ENCODE results near the gene KRTAP20-4. TPM values are rescaled to one million over a fixed set of nuclear protein-coding genes. Genes with fewer than 3 reads are reported as not detected.

The KRTAP20-4 gene
- total RNA-seq, 2 experiments from 2014 or later: not detected

- TF ChIP-seq CTCF (conservative IDR thresholded peaks at IDR 0.05; ENCODE audit: low read length): no peak
- TF ChIP-seq EZH2phosphoT487 (IDR thresholded peaks at IDR 0.05; ENCODE audit: borderline replicate concordance, low read depth, low read length): no peak
- Histone ChIP-seq H2AFZ (ENCODE audit: low read length) (no peak overlapping the region), H3K36me3 (ENCODE audit: insufficient read depth, low read length) (no peaks in the 10 kb centered on the region), H4K20me1 (ENCODE audit: insufficient read depth, low read length) (no peaks in the 10 kb centered on the region), H3K4me3 (ENCODE audit: low read depth, low read length, poor library complexity, severe bottlenecking) (no peak overlapping the region), H3K4me1 (ENCODE audit: insufficient read depth, low read length, poor library complexity, severe bottlenecking) (no peaks in the 10 kb centered on the region), H3K9me3 (ENCODE audit: low read length) (peaks cover 8% of the 10 kb centered on the region; the same call in 1 of the 2 replicates), H3K4me2 (ENCODE audit: low read length) (no peak overlapping the region), H3K27ac (ENCODE audit: low read depth, low read length, poor library complexity, severe bottlenecking) (no peak overlapping the region), H3K79me2 (ENCODE audit: insufficient read depth, low read depth, low read length) (no peaks in the 10 kb centered on the region), H3K9me2 (ENCODE audit: insufficient read depth, low read length) (no peaks in the 10 kb centered on the region)
- POLR2A ChIA-PET: no interaction called here
- no peak for DNase-seq (ENCODE audit: low spot score)
- intact Hi-C loops (cut with micrococcal nuclease; ENCODE audit: unreplicated experiment): no loop called here
- CTCF ChIA-PET (ENCODE audit: unreplicated experiment): no interaction called here
- no TSS peak for BruUV-seq (replicated peaks)
These were observed 8.8 kb downstream of the KRTAP20-4 start for GRCh38 chr21:30629200-30629599.

GRCh38 chr21:30634906-30635305 is 14.5 kb downstream of the KRTAP20-4 start, which contains the start of gene KRTAP20-2:
KRTAP20-2 (plus strand) TSS chr21:30635206; CDS start chr21:30635264, 58 bp downstream.
- no TSS peak for BruUV-seq (replicated peaks)
- Histone ChIP-seq H3K9me3 (ENCODE audit: low read length) (no peaks in the 10 kb centered on the region), H2AFZ (ENCODE audit: low read length) (no peak within 1 kb of the TSS), H3K4me1 (ENCODE audit: insufficient read depth, low read length, poor library complexity, severe bottlenecking) (no peaks in the 10 kb centered on the region), H3K36me3 (ENCODE audit: insufficient read depth, low read length) (no peaks in the 10 kb centered on the region), H3K4me3 (ENCODE audit: low read depth, low read length, poor library complexity, severe bottlenecking) (no peak within 1 kb of the TSS), H3K9me2 (ENCODE audit: insufficient read depth, low read length) (no peaks in the 10 kb centered on the region), H3K4me2 (ENCODE audit: low read length) (no peak within 1 kb of the TSS), H3K79me2 (ENCODE audit: insufficient read depth, low read depth, low read length) (no peaks in the 10 kb centered on the region), H3K27ac (ENCODE audit: low read depth, low read length, poor library complexity, severe bottlenecking) (no peak within 1 kb of the TSS), H4K20me1 (ENCODE audit: insufficient read depth, low read length) (no peaks in the 10 kb centered on the region)
- TF ChIP-seq CTCF (conservative IDR thresholded peaks at IDR 0.05; ENCODE audit: low read length): no peak
- no peak for TF ChIP-seq EZH2phosphoT487 (IDR thresholded peaks at IDR 0.05; ENCODE audit: borderline replicate concordance, low read depth, low read length)
- DNase-seq (ENCODE audit: low spot score): no peak
- intact Hi-C loops (cut with micrococcal nuclease; ENCODE audit: unreplicated experiment): no loop called here
- ChIA-PET POLR2A (interaction anchor here (0.6 kb wide), 1 partner anchor 91 kb away, joined by 3 read pairs; no protein-coding TSS in a partner anchor), CTCF (ENCODE audit: unreplicated experiment) (no interaction called here)

- DNase-seq (ENCODE audit: low spot score): no peak
- BruUV-seq (replicated peaks): no TSS peak
- intact Hi-C loops (cut with micrococcal nuclease; ENCODE audit: unreplicated experiment): no loop called here
- Histone ChIP-seq H3K4me2 (ENCODE audit: low read length) (no peak overlapping the region), H3K9me2 (ENCODE audit: insufficient read depth, low read length) (no peaks in the 10 kb centered on the region), H3K9me3 (ENCODE audit: low read length) (no peaks in the 10 kb centered on the region), H4K20me1 (ENCODE audit: insufficient read depth, low read length) (no peaks in the 10 kb centered on the region), H3K79me2 (ENCODE audit: insufficient read depth, low read depth, low read length) (no peaks in the 10 kb centered on the region), H3K4me3 (ENCODE audit: low read depth, low read length, poor library complexity, severe bottlenecking) (no peak overlapping the region), H3K4me1 (ENCODE audit: insufficient read depth, low read length, poor library complexity, severe bottlenecking) (no peaks in the 10 kb centered on the region), H2AFZ (ENCODE audit: low read length) (no peak overlapping the region), H3K36me3 (ENCODE audit: insufficient read depth, low read length) (no peaks in the 10 kb centered on the region), H3K27ac (ENCODE audit: low read depth, low read length, poor library complexity, severe bottlenecking) (no peak overlapping the region)
- POLR2A ChIA-PET: no interaction called here
- CTCF ChIA-PET (ENCODE audit: unreplicated experiment): no interaction called here
- TF ChIP-seq EZH2phosphoT487 (IDR thresholded peaks at IDR 0.05; ENCODE audit: borderline replicate concordance, low read depth, low read length) (no peak), CTCF (conservative IDR thresholded peaks at IDR 0.05; ENCODE audit: low read length) (no peak)
These were observed 18.3 kb downstream of the KRTAP20-4 start for GRCh38 chr21:30638686-30639085.
